PC-9 (cell line): ENCODE results near the gene BCR. TPM values are rescaled to one million over a fixed set of nuclear protein-coding genes. Genes with fewer than 3 reads are reported as not detected.

Experiments
- BruUV-seq: library from RNA; stranded (reverse); fragments of 400-500 nt; replicated peaks from 2 replicates; lab custom pipeline; 2021; lab: Mats Ljungman, UMichigan
- CTCF ChIA-PET: fragments of 300-600 bp; sonication (Branson Sonifier 250); formaldehyde crosslinking; loops from one replicate; lab custom pipeline; 2022; ENCODE audit warnings: antibody characterized with exemption; lab: Charles Lee
- POLR2A ChIA-PET: fragments of 300-600 bp; sonication (Branson Sonifier 250); formaldehyde crosslinking; loops from one replicate; lab custom pipeline; 2022; ENCODE audit warnings: antibody characterized with exemption; ENCODE audit not compliant: unreplicated experiment; lab: Charles Lee
- DNase-seq, 2 experiments: peaks; one replicate each; pipeline versions ENCODE4 v3.0.0 to v3.0.0-alpha.2; 2015 to 2022; ENCODE audit warnings: mixed read lengths in 1 of 2
- H2AFZ ChIP-seq: fragments of 200-600 bp; sonication (generic); 2 replicates; pipeline ENCODE4 v1.8.1; 2017; ENCODE audit warnings: antibody characterized with exemption
- H3F3A ChIP-seq: fragments of 200-600 bp; sonication (generic); 2 replicates; pipeline ENCODE4 v1.8.1; 2017; ENCODE audit warnings: antibody characterized with exemption, mild to moderate bottlenecking, low read depth; ENCODE audit not compliant: insufficient read depth
- H3K27ac ChIP-seq: fragments of 200-600 bp; sonication (generic); 2 replicates; pipeline ENCODE4 v1.6.1; 2016; ENCODE audit warnings: mixed run types
- H3K27me3 ChIP-seq: fragments of 200-600 bp; sonication (generic); 2 replicates; pipeline ENCODE4 v1.6.1; 2016; ENCODE audit warnings: low read depth, mixed run types; ENCODE audit not compliant: insufficient read depth
- H3K36me3 ChIP-seq: fragments of 200-600 bp; sonication (generic); 2 replicates; pipeline ENCODE4 v1.6.1; 2016; ENCODE audit warnings: low read depth, mixed run types
- H3K4me1 ChIP-seq: fragments of 200-600 bp; sonication (generic); replicated peaks from 2 replicates; pipeline ENCODE4 v1.6.1; 2016; ENCODE audit warnings: mixed run types; ENCODE audit not compliant: insufficient read depth
- H3K4me2 ChIP-seq: fragments of 200-600 bp; sonication (generic); 2 replicates; pipeline ENCODE4 v1.6.1; 2017; ENCODE audit warnings: mixed run types
- H3K4me3 ChIP-seq: fragments of 200-600 bp; sonication (generic); 2 replicates; pipeline ENCODE4 v1.6.1; 2016; ENCODE audit warnings: mixed run types
- H3K79me2 ChIP-seq: fragments of 200-600 bp; sonication (generic); 2 replicates; pipeline ENCODE4 v1.6.1; 2017; ENCODE audit warnings: low read depth, mixed run types
- H3K9me2 ChIP-seq: fragments of 200-600 bp; sonication (generic); 2 replicates; pipeline ENCODE4 v1.8.1; 2017; ENCODE audit warnings: mild to moderate bottlenecking; ENCODE audit not compliant: insufficient read depth
- H3K9me3 ChIP-seq: fragments of 200-600 bp; sonication (generic); 2 replicates; pipeline ENCODE4 v1.8.1; 2016; ENCODE audit warnings: low read depth; ENCODE audit not compliant: insufficient read depth
- H4K20me1 ChIP-seq: fragments of 200-600 bp; sonication (generic); 2 replicates; pipeline ENCODE4 v1.8.1; 2017; ENCODE audit not compliant: insufficient read depth
- EZH2 ChIP-seq: fragments of 200-600 bp; sonication (generic); IDR thresholded peaks from 2 replicates; pipeline ENCODE4 v1.8.0; 2017; ENCODE audit warnings: antibody characterized with exemption, low read depth
- intact Hi-C: fragments of 100-400 bp; cut with micrococcal nuclease; formaldehyde crosslinking; loops from one replicate; pipeline ENCODE4 v1.10.0; 2022; ENCODE audit not compliant: unreplicated experiment
- total RNA-seq: library from RNA; stranded (reverse); gene quantifications from 2 replicates; pipeline ENCODE4 v1.2.3, GENCODE V29; 2021
- TF ChIP-seq, protein P1 (sequence below): fragments of 200-600 bp; sonication (generic); conservative IDR thresholded peaks from 2 replicates; pipeline ENCODE4 v1.6.1; 2017; ENCODE audit warnings: mixed run types, antibody characterized with exemption, mild to moderate bottlenecking, moderate library complexity

BCR gene
- total RNA-seq, 1 experiment from 2014 or later: 47.8 TPM

DNA sequence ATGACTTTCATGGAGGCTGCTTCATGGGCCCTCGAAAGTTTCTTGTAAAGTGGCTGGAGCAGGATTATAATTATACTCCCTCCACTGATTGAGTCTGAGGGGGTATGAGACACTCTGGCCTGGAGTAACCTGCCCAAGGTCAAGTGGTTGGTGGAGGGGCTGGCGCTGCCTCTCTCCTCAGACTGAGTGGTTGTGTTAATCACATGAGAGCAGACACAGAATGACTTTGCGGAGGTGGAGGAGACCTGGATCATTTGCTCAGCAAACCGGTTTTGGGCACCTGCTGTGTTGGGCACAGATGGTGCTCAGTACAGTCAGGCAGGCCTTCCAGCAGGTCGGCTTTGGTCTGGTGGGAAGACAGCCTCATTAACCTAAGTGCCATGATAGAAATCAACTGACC is 11.8 kb downstream of the BCR start:
- Histone ChIP-seq H3K27ac (peak overlapping the region; percentile 58), H3K4me1 (peaks cover 30% of the 10 kb centered on the region), H3K27me3 (no peaks in the 10 kb centered on the region), H3F3A (no peaks in the 10 kb centered on the region), H3K79me2 (peaks cover 96% of the 10 kb centered on the region), H3K4me3 (no peak overlapping the region), H3K36me3 (no peaks in the 10 kb centered on the region), H3K4me2 (peak overlapping the region; percentile 38), H3K9me3 (no peaks in the 10 kb centered on the region), H3K9me2 (no peaks in the 10 kb centered on the region), H4K20me1 (peaks cover 35% of the 10 kb centered on the region), H2AFZ (no peak overlapping the region)
- ChIA-PET CTCF (no interaction called here), POLR2A (no interaction called here)
- DNase-seq: peak; percentile 47 to 77
- BruUV-seq: no TSS peak
- TF ChIP-seq, protein P1, sequence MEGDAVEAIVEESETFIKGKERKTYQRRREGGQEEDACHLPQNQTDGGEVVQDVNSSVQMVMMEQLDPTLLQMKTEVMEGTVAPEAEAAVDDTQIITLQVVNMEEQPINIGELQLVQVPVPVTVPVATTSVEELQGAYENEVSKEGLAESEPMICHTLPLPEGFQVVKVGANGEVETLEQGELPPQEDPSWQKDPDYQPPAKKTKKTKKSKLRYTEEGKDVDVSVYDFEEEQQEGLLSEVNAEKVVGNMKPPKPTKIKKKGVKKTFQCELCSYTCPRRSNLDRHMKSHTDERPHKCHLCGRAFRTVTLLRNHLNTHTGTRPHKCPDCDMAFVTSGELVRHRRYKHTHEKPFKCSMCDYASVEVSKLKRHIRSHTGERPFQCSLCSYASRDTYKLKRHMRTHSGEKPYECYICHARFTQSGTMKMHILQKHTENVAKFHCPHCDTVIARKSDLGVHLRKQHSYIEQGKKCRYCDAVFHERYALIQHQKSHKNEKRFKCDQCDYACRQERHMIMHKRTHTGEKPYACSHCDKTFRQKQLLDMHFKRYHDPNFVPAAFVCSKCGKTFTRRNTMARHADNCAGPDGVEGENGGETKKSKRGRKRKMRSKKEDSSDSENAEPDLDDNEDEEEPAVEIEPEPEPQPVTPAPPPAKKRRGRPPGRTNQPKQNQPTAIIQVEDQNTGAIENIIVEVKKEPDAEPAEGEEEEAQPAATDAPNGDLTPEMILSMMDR: no peak
- no peak for TF ChIP-seq EZH2
- intact Hi-C loops: no loop called here

DNA sequence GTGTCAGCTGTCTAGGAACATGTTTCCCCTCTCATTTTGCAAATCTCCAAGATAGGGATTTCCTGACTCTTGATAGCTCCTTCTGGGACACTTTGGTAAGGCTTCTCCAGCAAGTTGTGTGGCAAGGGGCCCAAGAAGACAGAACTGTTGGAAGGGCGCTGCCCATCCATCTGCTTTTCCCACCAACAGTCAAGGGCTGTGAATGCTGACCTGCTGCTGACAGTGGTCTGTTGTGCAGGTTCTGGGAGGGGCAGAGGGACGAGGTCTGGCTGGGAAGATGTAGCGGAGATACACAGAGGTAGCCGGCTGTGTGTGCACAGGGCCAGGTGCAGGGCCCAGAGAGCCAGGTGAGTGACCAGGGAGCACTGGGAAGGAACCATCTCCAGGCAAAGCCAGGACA is 12.2 kb downstream of the BCR start:
- DNase-seq: no peak
- Histone ChIP-seq H3F3A (no peaks in the 10 kb centered on the region), H3K27ac (0 out of 2 replicates have a peak overlapping the region, but pooled peaks have one; percentile 58), H3K27me3 (no peaks in the 10 kb centered on the region), H2AFZ (no peak overlapping the region), H3K4me2 (peak overlapping the region; percentile 38), H3K9me3 (no peaks in the 10 kb centered on the region), H3K79me2 (peaks cover 96% of the 10 kb centered on the region), H4K20me1 (peaks cover 35% of the 10 kb centered on the region), H3K36me3 (no peaks in the 10 kb centered on the region), H3K9me2 (no peaks in the 10 kb centered on the region), H3K4me3 (no peak overlapping the region), H3K4me1 (peaks cover 26% of the 10 kb centered on the region)
- POLR2A ChIA-PET: no interaction called here
- intact Hi-C loops: no loop called here
- BruUV-seq: no TSS peak
- CTCF ChIA-PET: no interaction called here
- no peak for TF ChIP-seq EZH2

DNA sequence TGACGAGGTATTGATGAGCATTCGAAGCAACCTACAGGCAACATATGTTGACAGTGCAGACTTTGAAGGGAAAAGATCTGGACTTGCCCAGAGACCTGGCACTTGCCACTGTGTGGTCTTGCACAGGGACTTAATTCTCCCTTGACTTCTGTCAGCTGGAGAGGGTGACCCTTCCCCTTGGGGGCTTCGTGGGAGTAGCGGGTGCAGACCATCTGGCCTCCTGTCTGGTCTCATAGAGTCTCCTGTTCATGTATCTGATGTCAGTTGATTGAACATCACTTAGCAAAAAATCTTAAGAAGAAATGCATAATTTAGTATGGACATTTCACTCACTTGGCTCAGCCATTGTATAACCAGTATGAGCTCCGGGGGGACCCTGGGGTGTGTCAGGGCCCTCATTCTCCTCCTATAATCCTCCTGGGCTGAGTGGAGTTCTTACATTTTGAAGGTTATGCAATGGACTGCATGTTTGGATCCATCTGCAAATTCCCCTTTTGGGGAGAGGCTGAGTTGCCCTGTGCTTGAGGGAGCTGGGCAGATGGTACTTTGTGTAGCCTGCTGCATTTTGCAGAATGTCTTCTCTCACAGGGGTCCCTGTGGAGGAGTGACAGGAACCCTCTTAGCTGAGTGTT is 13.0 kb downstream of the BCR start:
- ChIA-PET POLR2A (no interaction called here), CTCF (no interaction called here)
- intact Hi-C loops: no loop called here
- Histone ChIP-seq H3K79me2 (peaks cover 96% of the 10 kb centered on the region), H3K36me3 (no peaks in the 10 kb centered on the region), H3K27me3 (no peaks in the 10 kb centered on the region), H3F3A (no peaks in the 10 kb centered on the region), H3K4me3 (no peak overlapping the region), H3K9me3 (no peaks in the 10 kb centered on the region), H3K9me2 (no peaks in the 10 kb centered on the region), H3K4me2 (no peak overlapping the region), H2AFZ (no peak overlapping the region), H3K27ac (no peak overlapping the region), H3K4me1 (peaks cover 19% of the 10 kb centered on the region), H4K20me1 (peaks cover 36% of the 10 kb centered on the region)
- BruUV-seq: no TSS peak
- DNase-seq: no peak
- TF ChIP-seq, protein P1: no peak
- TF ChIP-seq EZH2: no peak

DNA sequence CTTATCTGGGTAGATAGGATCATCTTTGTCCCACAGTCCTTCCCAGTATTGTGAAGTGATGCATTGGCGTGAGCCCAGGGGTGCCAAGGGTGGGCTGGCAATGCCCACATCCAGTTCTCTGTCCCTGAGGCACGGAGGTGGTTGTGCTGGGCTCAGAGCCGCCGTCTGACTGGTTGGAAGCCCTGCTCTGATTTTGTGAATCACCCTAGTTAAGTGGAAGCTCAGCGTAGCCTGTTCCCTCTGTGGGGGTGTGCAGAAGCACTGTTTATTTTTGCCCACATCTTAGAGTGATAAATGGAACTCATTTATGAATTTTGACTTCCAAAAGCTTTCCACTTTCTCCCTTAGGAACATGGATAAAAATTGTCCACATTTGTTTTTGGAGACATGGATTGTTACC is 13.6 kb downstream of the BCR start:
- Histone ChIP-seq H3F3A (no peaks in the 10 kb centered on the region), H3K9me2 (no peaks in the 10 kb centered on the region), H3K36me3 (no peaks in the 10 kb centered on the region), H3K27me3 (no peaks in the 10 kb centered on the region), H2AFZ (no peak overlapping the region), H3K79me2 (peaks cover 96% of the 10 kb centered on the region), H4K20me1 (peaks cover 41% of the 10 kb centered on the region), H3K27ac (no peak overlapping the region), H3K9me3 (no peaks in the 10 kb centered on the region), H3K4me3 (no peak overlapping the region), H3K4me1 (peaks cover 19% of the 10 kb centered on the region), H3K4me2 (no peak overlapping the region)
- intact Hi-C loops: no loop called here
- TF ChIP-seq, protein P1: no peak
- TF ChIP-seq EZH2: no peak
- ChIA-PET POLR2A (no interaction called here), CTCF (no interaction called here)
- BruUV-seq: no TSS peak
- no peak for DNase-seq
